HG03439 (cell line): ENCODE results near the gene NGRN.

ENCODE experiments used
- ATAC-seq: cut with Tn5 transposase; IDR thresholded peaks from one replicate; pipeline ENCODE4 v1.9.1; 2021; ENCODE audit warnings: mild to moderate bottlenecking, moderate library complexity; ENCODE audit not compliant: unreplicated experiment

NGRN gene

GRCh38 chr15:90315278-90315982 lies 50.0 kb downstream of the NGRN start:
- no peak for ATAC-seq

- ATAC-seq, result no peak
These were observed 50.7 kb downstream of the NGRN start for GRCh38 chr15:90316139-90316538.

GRCh38 chr15:90318591-90318990 lies 53.1 kb downstream of the NGRN start:
- no peak for ATAC-seq

DNA sequence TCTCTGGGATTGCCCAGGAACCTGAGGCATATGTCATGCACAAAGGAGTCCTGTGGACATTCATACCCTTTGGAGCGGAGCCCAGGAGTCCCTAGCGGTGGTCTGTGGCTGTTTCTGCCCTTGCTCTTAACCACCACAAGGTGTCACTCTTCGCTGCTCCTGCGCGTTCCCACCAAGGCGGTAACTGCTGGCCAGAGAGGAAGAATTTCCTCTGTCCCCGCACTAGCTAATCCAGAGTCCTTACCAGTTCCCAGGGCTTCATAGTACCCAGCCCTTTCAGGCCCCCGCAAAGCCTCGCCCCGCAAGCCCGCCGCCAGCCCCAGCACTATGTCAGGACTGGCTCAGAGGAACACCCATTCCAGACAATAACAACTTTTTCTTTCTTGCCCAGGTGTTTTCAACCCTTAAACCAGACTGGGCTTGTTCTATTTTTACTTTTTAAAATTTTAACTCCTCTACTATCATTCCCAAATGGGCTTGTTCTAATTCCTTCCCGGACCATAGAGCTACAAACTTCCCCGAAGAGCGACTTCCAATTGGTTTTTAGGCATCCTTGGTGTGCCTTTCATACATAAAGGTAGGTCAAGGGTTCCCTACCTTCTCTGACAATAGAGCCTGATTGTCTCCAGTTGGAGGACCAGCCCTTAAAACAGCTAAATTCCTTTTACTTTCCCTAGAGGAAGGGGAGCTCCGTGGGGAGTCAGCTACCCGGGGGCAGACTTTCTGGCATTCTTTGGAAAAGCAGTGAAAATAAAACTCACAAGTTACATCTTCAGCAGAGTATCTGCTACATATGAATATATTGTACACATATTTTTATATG lies 54.8 kb downstream of the NGRN start:
- ATAC-seq, result no peak

DNA sequence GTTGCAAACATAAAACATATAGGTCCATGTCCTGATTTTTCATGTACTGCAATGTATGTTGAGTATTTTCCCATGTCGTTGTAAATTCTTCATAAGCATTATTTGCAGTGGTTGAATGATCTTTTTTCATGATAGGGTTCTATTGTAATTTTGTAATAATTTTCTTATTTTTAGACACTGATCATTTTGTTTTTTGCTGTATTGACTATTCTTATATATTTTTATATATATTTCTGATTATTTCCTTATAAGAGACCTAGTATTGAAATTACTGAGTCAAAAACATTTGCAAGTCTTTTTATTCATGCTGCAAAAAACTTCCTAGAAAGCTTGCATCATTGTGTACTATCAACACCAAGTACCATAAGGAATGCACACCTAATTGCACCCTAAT lies 55.4 kb downstream of the NGRN start:
- no peak for ATAC-seq
